DMS 273 (cell line): ENCODE results near the gene CNDP2.
"Not testable (repeated sequence)": the region's sequence is repeated elsewhere in the genome, so short reads cannot be mapped to it uniquely, and the experiment has no call there.

ENCODE experiments used
- DNase-seq: peaks from one replicate; lab custom pipeline; 2025; ENCODE audit not compliant: unreplicated experiment; lab: John Stamatoyannopoulos, UW

Gene CNDP2

DNA sequence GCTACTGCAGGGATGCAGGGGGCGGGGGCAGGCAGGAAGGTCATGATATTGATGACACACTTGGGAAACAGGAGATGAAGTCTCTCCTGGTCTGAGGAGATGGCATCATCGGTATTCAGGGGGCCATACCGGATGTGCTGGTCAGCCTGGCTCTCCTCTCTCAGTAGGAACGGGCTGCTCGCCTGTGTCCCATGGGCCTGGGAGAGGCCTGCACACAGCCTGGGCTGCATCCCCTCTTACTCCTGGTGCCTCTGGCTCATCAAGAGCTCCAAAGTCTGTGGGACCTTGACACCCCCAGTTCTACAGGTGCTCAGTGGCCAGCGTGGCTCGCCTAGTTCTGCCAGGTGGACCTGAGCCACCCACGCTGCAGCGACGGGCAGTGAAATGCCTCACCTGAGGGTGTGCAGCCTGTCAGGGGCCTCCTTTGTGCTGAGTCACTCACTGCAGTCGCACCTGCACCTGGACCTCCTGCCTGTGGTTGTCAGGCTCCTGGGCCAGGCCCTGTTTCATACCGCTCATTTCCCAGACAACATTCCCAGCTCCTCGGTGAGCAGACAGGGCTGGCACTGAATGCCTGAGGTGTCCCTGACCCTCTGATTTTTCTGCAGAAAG lies 19.6 kb downstream of the CNDP2 start:
- no peak for DNase-seq

DNA sequence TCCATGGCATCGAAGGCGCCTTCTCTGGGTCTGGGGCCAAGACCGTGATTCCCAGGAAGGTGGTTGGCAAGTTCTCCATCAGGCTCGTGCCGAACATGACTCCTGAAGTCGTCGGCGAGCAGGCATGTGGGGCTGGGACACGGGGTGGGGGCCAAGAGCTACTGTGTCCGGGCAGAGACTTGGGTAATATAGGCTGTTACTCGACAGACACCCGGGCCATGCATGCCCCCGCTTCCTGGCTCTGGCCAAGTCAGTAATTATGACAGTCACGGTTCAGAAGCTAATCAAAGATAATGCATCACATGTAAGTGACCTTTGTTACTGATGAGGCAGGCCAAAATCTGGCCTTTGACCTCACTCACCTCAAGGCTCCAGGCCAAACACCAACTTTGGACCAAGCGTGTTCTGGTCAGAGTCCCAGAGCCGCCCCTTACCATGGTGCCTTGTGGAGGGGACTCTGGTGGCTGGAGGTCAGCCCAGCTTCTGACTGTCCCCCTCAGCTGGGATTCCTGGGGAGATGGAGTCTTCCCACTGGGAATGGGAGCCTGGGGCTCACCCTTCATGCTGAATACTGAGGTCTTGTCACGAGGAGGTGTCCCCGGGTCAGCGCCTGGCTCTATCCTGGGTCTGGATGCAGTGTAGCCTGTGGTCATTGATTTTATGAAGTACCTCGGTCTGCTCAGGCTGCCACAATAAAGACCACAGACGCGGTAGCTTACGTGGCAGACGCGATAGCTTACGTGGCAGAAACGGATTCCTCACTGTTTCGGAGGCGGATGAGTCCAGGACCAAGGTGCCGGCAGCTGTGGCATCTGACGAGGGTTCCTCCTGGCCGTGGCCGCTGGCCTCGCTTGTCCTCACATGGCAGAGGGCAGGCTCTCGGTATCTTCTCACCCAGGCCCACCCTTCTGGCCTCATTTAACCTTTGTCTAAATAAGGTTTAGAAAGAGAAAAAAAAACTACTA lies 20.4 kb downstream of the CNDP2 start:
- no peak for DNase-seq

DNA sequence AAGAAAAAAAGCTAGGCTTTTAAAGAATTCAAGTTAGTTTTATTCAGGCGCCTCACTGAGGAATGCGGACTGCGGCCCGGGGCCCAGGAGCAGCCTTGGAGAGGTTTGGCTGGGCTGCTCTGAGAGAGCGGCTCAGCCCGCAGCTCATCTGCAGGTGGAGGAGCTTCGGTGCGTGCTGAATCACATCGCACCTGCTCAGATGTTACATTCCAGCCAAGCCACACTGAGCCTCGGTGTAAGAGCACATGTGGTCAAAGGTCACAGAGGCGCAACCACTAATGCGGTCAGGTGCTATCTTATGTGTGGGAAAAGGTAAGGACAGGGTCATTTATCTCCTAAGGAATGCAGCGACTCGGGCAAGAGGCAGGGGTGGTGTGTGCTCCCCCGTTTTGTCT lies 21.1 kb downstream of the CNDP2 start:
- DNase-seq, result no peak

DNA sequence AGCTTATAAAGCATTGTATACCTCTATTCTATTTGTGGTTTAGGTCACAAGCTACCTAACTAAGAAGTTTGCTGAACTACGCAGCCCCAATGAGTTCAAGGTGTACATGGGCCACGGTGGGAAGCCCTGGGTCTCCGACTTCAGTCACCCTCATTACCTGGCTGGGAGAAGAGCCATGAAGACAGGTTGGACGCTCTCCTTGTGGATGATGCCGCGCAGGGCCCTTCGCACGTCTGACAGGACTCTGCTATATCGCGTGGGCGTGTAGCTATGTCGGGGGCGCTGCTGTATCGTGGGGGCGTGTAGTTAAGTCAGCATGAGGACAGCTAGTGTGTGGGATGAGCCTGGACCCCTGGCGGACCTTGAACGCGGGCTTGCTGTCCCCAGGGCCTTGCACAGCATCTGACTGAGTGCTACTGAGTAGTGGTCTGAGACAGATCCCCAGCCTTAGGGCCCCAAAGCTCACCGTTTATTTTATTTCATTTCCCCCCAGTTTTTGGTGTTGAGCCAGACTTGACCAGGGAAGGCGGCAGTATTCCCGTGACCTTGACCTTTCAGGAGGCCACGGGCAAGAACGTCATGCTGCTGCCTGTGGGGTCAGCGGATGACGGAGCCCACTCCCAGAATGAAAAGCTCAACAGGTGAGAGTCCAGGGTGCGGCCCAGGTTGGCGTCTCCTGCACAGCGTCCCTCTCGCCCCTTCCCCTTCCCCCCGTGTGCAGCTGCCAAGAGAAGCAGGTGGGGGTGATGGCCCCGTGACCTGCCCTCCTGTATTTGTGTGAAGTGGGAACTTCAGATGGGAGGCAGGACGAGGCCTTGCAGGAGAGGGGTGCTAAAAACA lies 22.5 kb downstream of the CNDP2 start:
- DNase-seq, result no peak

DNA sequence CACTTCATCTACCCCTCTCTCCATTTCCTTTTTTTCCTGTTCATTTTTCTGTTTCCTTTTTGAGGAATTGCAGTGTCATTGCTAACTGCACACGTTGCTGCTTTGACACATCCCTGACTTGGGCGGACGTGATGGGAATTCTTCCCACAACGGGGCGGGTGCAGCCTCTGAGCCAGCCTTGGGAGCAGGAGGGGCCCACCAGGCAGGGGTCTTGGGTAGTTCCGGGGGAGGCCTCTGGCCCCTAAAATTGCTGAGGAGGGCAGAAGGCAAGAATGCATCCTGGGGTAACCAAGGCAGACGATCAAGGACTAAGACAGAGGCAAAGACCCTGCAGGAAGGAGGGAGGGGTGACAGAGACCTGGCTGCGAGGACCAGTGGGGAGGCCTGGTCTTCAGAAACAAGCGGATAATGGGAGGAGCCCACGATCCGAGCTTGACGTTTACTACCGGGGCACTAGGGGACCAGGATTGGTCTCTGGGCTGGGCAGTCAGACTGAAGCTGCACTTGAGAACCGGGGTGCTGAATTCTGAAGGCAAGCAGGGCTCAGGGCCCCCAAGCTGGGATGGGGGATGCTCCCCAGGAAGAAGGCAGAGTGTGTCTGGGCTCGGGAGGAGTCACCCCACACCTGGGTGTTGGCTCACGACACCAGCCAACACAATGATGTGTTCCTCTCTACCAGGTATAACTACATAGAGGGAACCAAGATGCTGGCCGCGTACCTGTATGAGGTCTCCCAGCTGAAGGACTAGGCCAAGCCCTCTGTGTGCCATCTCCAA lies 23.3 kb downstream of the CNDP2 start:
- DNase-seq, result no peak

DNA sequence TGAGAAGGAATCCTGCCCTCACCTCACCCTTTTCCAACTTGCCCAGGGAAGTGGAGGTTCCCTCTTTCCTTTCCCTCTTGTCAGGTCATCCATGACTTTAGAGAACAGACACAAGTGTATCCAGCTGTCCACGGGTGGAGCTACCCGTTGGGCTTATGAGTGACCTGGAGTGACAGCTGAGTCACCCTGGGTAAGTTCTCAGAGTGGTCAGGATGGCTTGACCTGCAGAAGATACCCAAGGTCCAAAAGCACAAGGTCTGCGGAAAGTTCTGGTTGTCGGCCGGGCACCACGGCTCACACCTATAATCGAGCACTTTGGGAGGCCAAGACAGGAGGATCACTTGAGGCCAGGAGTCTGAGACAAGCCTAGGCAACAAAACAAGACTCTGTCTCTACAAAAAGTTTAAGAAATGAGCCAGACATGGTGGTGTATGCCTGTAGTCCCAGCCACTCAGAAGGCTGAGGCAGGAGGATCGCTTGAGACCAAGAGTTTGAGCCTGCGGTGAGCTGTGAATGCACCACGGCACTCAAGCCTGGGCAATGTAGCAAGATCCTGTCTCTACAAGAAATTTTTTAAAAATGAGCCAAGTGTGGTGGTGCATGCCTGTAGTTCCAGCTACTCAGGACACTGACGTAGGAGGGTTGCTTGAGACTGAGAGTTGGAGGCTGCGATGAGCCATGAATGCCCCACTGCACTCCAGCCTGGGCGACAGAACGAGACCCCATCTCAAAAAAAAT lies 24.1 kb downstream of the CNDP2 start:
- DNase-seq, result no peak

DNA sequence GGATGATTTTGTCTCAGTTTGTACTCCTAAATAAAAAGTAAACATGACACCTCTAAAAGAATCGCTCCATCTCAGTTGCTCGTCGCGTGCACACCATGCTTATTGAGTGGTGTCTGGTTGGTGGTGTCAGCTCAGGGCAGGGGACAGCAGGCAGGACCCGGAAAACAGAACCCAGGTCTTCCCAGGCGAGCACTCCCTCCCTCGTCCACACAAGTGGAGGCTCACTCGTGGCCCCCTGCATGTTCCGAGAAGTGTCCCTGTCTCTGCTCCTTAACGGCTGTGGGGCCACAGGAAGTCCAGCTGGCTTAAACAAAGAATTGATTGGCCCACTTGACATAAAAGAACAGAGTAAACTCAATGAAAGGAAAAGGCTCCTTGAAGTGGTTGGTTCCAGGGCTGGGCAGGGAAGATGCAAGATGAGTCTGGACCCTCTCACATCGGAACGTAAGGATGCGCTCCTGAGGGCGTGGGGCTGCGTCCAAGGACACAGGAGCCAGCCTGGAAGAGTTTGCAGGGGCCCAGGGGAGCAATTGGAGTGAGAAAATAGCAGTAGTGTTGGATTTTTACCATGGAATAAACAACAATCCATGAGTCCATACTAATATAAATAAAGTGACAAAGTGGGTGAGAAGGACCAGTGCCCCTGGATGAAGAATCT lies 25.0 kb downstream of the CNDP2 start:
- no peak for DNase-seq

DNA sequence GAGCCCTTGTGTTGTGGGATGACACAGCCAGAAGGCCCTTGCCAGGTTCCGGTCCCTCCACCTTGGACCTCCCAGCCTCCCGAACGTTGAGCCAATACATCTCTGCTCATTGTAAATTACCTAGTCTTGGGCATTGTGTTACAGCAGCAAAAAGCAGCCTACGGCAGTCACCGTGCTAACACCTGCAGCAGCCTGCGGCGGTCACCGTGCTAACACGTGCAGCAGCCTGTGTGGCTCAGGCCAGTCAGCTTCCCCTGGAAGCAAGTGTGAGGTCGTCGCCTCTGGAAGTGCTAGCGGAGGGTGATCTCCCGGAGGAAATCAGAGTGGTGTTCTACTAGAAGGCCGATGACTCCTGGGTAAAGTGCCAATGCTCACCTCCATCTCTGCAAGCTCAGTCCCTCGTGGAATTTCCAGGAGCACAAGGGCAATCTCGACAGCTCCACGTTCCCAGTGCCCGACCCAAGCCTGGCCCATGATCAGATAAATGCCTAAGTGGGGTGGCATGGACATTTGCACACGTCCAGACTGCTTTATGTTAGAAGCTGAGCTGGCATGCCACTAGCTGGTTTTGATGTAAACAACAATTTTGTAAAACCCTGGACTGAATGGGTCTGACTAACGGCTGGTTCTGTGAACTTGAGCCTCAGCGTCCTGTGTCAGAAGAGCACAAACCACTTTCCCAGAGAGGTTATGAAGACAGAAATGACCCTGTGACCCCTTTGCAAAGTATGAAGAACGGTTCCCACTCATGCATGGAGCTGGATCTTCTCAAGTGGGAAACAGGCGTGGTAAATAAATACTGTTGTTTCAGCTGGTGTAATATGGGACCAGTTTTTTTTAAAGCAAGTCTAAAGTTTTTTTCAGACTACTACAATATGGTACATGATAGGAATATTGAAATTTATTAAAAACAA lies 26.7 kb downstream of the CNDP2 start:
- no peak for DNase-seq

DNA sequence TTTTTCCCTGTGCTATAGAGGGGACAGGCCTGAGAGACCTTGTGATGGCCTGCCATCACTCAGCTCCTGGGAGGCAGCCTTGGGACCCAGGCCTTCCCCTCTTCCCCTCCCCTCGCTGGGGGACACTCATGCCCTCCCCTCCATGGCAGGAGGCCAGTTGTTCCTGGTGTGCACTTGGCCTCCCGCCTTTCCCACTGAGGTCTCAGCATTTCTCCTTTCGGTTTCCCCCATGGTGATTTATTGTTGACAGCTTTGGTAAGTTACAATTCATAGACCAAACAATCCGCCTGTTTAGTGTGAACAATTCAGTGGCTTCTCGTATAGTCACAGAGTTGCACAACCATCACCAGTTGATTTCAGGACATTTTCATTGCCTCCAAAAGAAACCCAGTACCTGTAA lies 27.9 kb downstream of the CNDP2 start:
- peak; percentile 23 for DNase-seq

DNA sequence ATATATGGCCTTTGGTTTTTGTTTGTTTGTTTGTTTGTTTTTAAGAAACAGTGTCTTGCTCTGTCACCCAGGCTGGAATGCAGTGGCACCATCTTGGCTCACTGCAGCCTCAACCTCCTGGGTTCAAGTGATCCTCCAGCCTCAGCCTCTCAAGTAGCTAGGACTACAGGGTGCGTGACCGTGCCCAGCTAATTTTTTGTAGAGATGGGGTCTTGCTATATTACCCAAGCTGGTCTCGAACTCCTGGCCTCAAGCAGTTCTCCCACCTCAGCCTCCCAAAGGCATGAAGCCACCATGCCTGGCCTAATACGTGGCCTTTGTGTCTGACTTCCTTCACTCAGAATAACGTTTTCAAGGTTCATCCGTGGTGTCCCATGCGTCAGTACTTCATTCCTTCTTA lies 28.8 kb downstream of the CNDP2 start:
- DNase-seq, result not testable (repeated sequence)

DNA sequence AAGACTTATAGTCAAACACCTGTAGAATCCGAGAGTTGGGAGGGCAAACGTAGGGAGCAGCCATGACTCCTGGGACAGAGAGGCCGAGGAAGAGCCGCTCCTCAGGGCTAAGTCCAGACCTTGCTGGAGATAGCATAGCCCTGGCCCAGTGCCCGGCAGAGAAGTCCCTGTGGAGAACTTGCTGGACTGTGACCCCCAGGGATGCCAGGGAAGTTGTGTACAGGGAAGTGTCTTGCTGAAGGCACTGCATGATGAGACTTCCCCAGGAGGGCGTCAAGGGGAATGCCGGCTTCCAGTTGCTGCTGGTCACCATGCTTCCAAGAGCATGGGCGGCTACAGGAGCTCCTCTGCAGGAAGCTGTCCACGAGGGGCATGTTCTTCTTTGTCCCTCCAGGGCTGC lies 29.6 kb downstream of the CNDP2 start:
- DNase-seq, result no peak

DNA sequence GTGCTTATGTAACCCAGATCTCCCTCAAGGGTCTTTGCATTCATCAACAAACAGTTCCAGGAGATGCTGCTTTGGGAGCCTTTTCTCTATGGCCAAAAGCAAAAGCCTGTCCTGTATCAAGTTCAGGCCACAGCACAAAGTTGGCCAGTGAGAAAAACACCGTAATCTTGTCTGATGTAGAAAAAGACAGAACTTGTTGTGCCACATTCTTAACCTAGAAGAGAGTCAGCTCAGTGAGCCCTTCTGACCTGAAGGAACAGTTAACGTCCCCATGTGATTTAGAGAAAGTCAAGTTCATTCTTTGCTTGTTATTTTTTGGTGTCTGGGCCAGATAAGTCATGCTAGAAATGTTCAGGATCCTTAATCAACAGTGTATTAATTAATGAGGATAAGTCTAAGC lies 30.3 kb downstream of the CNDP2 start:
- DNase-seq, result no peak

DNA sequence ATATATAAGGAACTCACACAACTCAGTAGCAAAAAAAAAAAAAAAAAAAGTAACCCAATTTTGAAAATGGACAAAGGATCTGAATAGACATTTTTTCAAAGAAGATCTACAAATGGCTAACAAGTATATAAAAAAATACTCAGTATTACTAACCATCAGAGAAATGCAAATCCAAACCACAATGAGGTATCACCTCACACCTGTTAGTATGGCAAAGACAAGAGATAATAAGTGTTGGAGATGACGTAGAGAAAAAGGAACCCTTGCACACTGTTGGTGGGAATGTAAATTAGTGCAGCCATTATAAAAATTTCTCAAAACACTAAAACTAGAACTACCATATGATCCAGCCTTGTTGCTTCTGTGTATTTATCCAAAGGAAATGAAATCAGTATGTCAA lies 32.3 kb downstream of the CNDP2 start:
- DNase-seq, result no peak

DNA sequence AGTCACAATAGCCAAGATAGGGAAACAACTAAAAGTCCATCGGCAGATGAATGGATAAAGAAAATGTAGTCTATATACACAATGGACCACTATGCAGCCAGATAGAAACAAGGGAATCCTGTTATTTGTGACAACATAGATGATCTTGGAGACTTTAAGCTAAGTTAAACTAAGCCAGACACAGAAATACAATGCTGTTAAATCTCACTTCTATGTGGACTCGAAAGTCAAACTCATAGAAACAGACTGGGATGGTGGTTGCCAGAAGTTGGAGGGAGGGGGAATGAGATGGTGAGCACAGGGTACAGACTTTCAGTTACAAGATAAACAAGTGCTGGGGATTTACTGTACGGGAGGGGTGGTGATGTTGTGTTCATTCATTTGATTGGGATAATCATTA lies 32.8 kb downstream of the CNDP2 start:
- DNase-seq, result no peak

DNA sequence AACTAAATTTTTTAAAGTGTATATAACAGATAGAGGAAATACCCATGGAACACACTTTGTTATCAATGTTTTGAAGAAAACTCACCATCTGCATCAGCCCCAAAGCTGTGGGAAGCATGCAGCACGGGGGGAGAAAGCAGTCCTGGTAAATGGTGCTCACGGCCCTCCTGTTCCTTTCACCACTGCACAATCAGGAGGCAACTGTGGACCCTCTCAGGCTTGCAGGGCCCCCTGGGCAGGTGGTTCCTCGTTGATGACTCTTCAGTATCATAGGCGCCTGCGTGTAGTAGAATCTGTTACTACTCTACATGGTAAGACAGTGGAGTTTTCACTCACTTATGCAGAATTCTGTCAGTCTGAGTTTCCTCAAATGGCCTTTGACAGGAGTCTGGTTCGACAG lies 33.2 kb downstream of the CNDP2 start:
- DNase-seq, result no peak

DNA sequence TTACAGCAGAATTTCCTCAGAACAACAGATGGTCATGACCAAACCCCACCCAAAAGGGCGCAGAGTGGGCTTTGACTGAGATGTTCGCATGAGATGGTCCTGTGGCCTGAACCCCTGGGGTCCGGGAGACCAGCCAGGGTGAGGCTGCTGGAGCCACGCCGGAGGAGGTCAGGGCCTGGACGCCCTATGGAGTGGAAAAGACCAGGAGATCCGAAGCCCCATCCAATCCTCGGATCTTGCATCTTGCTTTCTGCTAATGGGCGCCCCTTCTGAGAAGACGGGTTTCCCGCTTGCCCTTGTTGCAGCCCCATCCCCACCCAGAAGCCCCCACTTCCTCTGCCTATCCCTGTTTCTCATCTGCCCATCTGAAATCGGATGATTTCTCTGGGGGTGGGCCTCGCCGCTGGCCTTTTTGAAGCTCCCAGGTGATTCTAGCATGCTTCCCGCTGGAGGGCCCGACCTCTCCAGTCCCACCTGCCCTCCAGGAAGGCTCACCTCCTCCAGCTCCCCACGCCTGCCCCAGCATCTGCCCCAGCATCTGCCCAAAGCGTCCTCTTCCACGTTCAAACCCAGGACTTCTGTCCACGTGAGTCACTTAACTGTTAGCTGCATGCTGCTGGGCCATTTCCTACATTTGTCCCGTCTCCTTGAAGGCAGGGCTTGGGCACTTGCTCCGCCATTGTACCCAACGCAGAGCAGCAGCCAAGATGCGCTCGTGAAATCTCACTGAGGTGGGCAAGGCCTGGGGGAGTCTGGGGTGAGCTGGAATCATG lies 33.8 kb downstream of the CNDP2 start:
- DNase-seq, result no peak

DNA sequence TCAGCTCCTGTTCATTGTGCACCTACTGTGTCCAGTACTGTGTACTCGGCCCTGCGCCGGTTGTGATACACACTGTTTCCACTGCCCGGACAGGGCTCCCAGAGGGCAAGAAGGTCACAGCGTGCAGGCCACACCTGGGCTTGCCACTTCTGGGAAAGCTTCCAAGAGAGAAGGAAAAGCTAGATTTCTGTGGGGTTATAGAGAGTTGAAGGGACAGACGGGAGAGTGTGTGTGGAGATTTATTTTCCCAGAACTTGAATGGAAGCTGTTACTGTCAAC lies 34.4 kb downstream of the CNDP2 start:
- DNase-seq, result no peak

DNA sequence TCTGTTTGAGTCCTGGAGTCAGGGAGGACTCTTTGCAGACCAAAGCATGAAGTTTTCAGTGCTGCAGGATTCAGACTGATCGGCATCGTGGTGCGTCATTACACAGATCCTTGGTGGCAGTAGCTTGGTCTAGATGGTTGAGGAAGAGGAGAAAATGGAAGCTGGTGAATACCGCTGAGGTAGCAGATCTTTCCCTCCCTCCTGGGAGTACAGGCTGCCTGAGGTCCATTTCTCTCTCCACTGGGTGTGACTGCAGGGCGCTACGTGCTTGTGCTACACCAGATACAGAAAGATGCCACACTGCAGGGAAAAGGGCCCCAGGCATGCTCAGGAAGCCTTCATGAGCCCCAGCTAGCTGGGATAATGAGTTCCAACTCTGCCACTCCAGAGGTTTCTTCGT lies 34.9 kb downstream of the CNDP2 start:
- DNase-seq, result no peak
